Thyroid gland (tissue), 4 donors: ENCODE results near the gene PACS2. TPM values are rescaled to one million over a fixed set of nuclear protein-coding genes. Genes with fewer than 3 reads are reported as not detected.

Experiments used
- DNase-seq, 2 donors: peaks; one replicate each; pipeline ENCODE4 v3.0.0-alpha.2; 2019
- H3K27ac ChIP-seq, 3 donors: fragments of 200-600 bp; sonication (generic); 1 replicate in 2 of 3; 2 replicates in 1 of 3; pipeline ENCODE4 v1.5.1; 2016 to 2019; ENCODE audit warnings: mild to moderate bottlenecking in 1 of 3, moderate library complexity in 1 of 3
- H3K27me3 ChIP-seq: fragments of 200-600 bp; sonication (generic); one replicate; pipeline ENCODE4 v1.5.1; 2019
- H3K36me3 ChIP-seq, 2 donors: fragments of 200-600 bp; sonication (generic); one replicate each; pipeline ENCODE4 v1.5.1; 2016 to 2019
- H3K4me1 ChIP-seq, 2 donors: fragments of 200-600 bp; sonication (generic); one replicate each; pipeline ENCODE4 v1.5.1; 2017 to 2019
- H3K4me3 ChIP-seq, 3 donors: fragments of 200-600 bp; sonication (generic); replicated peaks in 1 of 3; 1 replicate in 2 of 3; 2 replicates in 1 of 3; pipeline ENCODE4 v1.5.1; 2016; ENCODE audit warnings: mild to moderate bottlenecking in 1 of 3
- H3K9me3 ChIP-seq: fragments of 200-600 bp; sonication (generic); one replicate; pipeline ENCODE4 v1.5.1; 2017
- POLR2A ChIP-seq, 2 donors: fragments of 450-650 bp; IDR thresholded peaks; one replicate each; pipeline ENCODE4 v1.6.1; 2017; ENCODE audit warnings: antibody characterized with exemption in 2 of 2, mild to moderate bottlenecking in 2 of 2, moderate library complexity in 1 of 2
- WGBS, 2 donors: methylation state at CpG; one replicate each; pipeline ENCODE4 v1.1.5; 2017; 5-methylcytosine and 5-hydroxymethylcytosine counted together
- intact Hi-C: fragments of 100-400 bp; cut with DNase I; formaldehyde crosslinking; loops from one replicate; pipeline ENCODE4 v1.15.1; 2023
- total RNA-seq, 4 donors: library from RNA; depleted of rRNA; stranded (reverse); fragments of >200 nt; gene quantifications; one replicate each; pipeline ENCODE4 v1.2.3, GENCODE V29; 2016
- TF ChIP-seq, protein P1 (sequence below), 6 experiments: fragments of 200-600 bp in 3 of 6; fragments of 450-650 bp in 3 of 6; sonication (generic) in 3 of 6; IDR thresholded peaks; one replicate each; pipeline ENCODE4 v1.5.1; 2016 to 2019; ENCODE audit warnings: antibody characterized with exemption in 6 of 6, mild to moderate bottlenecking in 2 of 6, inconsistent platforms in 1 of 6, moderate library complexity in 1 of 6

PACS2 gene
- total RNA-seq, 4 donors from 2014 or later, result 54.6 to 85.2 (median 72.1) TPM

DNA sequence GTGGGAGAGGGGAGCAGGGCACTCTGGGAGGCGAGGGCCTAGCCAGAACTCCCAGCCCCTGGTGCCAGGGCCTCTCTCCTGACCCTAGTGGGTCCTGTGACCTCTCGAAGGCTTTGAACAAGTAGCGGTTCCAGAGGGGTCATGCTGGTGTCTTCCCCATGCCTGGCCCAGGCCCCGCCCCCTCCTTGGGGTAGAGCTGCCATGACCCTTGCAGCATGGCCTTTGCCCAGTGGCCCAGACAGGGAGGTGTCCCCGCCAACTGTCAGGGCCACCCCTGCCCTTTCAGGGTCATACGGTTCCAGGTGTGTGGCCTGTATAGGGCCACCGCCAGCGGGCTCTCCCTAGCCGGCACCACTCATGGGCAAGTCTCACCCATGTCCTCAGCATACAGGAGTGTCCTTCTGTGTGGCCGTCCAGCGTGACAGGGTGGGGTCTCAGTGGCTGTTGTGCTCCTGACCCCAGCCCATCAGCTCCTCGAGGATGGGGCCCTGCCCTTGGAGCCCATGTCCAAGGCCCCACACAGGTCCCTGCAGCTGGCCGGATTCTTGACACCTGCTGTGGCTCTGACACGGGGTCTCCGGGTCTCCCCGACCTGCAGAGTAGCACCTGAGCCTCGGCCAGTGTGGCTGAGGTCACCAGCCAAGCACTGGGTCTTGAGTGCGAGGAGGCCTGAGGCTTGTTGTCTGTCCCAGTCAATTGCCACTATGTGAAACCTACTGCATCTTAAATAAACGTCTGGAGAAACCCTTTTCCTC, 34.6 kb downstream of the PACS2 start:
- 71 to 91% methylated on average over 2 to 14 of the region's 19 CpGs for WGBS, 2 donors

DNA sequence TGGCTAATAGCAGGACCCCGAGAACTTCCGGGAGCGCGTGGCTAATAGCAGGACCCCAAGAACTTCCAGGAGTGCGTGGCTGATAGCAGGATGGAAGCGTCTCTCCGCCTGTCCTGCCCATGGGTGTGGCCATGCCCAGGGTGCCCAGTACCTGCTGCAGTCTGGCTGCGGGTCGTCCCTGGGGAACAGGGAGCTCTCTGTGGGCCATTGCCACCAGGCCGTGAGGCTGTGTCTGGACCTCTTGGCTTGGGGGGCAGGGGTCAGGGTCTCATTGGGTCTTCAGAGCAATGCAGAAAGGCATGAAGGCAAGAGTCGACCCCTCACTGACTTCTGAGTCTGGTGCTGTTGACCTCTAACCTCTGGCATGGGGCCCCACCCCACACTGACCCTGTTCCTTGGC, 35.4 kb downstream of the PACS2 start:
- Histone ChIP-seq H3K27me3 (no peaks in the 10 kb centered on the region), H3K9me3 (no peaks in the 10 kb centered on the region), H3K4me1 (peaks cover 0 to 11% of the 10 kb centered on the region in 2 donors), H3K4me3 (no peak overlapping the region), H3K27ac (no peak overlapping the region), H3K36me3 (no peaks in the 10 kb centered on the region)
- intact Hi-C loops, result loop anchor here (5.0 kb wide), 1 partner anchor 258 kb away; no protein-coding TSS in a partner anchor
- TF ChIP-seq POLR2A (IDR thresholded peaks at IDR 0.05), result no peak
- TF ChIP-seq, protein P1, sequence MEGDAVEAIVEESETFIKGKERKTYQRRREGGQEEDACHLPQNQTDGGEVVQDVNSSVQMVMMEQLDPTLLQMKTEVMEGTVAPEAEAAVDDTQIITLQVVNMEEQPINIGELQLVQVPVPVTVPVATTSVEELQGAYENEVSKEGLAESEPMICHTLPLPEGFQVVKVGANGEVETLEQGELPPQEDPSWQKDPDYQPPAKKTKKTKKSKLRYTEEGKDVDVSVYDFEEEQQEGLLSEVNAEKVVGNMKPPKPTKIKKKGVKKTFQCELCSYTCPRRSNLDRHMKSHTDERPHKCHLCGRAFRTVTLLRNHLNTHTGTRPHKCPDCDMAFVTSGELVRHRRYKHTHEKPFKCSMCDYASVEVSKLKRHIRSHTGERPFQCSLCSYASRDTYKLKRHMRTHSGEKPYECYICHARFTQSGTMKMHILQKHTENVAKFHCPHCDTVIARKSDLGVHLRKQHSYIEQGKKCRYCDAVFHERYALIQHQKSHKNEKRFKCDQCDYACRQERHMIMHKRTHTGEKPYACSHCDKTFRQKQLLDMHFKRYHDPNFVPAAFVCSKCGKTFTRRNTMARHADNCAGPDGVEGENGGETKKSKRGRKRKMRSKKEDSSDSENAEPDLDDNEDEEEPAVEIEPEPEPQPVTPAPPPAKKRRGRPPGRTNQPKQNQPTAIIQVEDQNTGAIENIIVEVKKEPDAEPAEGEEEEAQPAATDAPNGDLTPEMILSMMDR (IDR thresholded peaks at IDR 0.05), result no peak
- whole genome bisulfite sequencing, 2 donors, result 88 to 89% methylated on average over 5 to 9 of the region's 11 CpGs
- DNase-seq, result no peak

More for the DNA sequence above, 34.6 kb downstream of the PACS2 start:
- no peak overlapping the region for H3K27ac ChIP-seq
- TF ChIP-seq, protein P1 (IDR thresholded peaks at IDR 0.05), result no peak
- TF ChIP-seq POLR2A (IDR thresholded peaks at IDR 0.05), result no peak
- H3K9me3 ChIP-seq, result no peaks in the 10 kb centered on the region
- H3K4me3 ChIP-seq, result no peak overlapping the region
- no peaks in the 10 kb centered on the region for H3K36me3 ChIP-seq
- peaks cover 0 to 11% of the 10 kb centered on the region in 2 donors for H3K4me1 ChIP-seq
- DNase-seq, result no peak
- intact Hi-C loops, result no loop called here
- no peaks in the 10 kb centered on the region for H3K27me3 ChIP-seq

DNA sequence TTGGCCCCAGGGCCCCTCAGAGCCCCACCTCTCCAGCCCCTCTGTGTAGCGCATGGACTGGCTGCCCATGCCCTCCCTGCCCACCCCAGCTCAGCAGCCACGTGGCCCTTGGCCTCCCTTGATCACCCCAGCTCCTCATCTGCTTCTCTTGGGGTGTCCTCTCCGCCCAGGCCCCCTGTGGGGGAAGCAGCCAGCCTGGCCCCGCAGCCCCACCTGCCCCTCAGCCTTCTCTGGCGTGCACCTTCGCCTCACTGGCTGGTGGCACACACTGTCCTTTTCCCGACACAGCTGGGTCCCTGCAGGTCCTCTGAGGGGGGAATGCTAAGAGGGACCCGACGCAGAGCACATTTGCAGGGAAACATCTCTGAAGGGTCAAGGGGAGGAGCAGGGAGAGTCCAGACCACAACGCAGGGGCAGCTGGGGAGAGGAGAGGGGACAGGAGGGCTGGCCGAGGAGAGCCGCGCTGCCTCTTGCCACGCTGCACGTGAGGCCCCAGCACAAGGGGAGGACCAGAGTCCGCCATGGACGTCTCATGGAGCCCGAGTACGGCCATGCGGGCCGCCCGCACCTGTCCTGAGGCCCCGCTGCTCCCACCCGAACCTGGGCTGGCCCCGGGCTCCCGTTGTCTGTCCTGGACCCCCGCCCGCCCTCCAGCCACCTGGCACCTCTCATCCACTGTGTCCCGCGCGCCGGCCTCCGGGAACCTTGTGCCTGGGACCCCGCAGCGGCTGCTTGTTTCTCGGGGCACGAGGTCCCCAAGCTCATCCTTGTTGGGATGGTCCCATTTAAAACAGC, 36.1 kb downstream of the PACS2 start:
- intact Hi-C loops, result loop anchor here (5.0 kb wide), 1 partner anchor 258 kb away; no protein-coding TSS in a partner anchor
- no peak for DNase-seq
- Histone ChIP-seq H3K27ac (no peak overlapping the region), H3K4me3 (no peak overlapping the region), H3K36me3 (no peaks in the 10 kb centered on the region), H3K27me3 (no peaks in the 10 kb centered on the region), H3K9me3 (no peaks in the 10 kb centered on the region), H3K4me1 (peaks cover 0 to 11% of the 10 kb centered on the region in 2 donors)
- WGBS, 2 donors, result 94 to 96% methylated on average over 34 to 37 of the region's 37 CpGs
- TF ChIP-seq POLR2A (IDR thresholded peaks at IDR 0.05), result no peak
- TF ChIP-seq, protein P1 (IDR thresholded peaks at IDR 0.05), result no peak

DNA sequence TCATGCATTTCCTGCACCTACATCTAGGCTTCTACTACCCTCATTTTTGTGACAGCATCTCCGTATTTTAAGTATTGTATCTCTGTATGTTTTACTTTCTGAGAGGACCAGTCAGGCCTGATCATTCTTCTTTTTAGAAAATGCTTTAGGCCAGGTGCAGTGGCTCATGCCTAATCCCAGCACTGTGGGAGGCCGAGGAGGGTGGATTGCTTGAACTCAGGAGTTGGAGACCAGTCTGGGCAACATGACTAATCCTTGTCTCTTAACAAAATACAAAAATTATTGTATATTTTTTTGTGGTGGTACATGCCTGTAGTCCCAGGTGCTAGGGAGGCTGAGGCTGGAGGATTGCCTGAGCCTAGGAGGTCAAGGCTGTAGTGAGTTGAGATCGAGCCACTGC, 36.9 kb downstream of the PACS2 start:
- H3K4me1 ChIP-seq, result peaks cover 0 to 11% of the 10 kb centered on the region in 2 donors
- no peak for DNase-seq
- WGBS, 2 donors, result 95 to 96% methylated on average over 3 of the region's 3 CpGs
- no peaks in the 10 kb centered on the region for H3K9me3 ChIP-seq
- no peak overlapping the region for H3K4me3 ChIP-seq
- intact Hi-C loops, result loop anchor here (5.0 kb wide), 1 partner anchor 259 kb away; no protein-coding TSS in a partner anchor
- H3K27ac ChIP-seq, result peak overlapping the region; percentile 2 to 49 (median 30)
- no peaks in the 10 kb centered on the region for H3K36me3 ChIP-seq
- TF ChIP-seq, protein P1 (IDR thresholded peaks at IDR 0.05), result no peak
- TF ChIP-seq POLR2A (IDR thresholded peaks at IDR 0.05), result no peak
- no peaks in the 10 kb centered on the region for H3K27me3 ChIP-seq
